Hypothalamus (tissue), 51 donors: ENCODE measurements around the gene PDE8B.
A peak's percentile ranks its signal among the peaks of the same experiment; 100 is the strongest.
"Not testable (repeated sequence)": the region's sequence is repeated elsewhere in the genome, so short reads cannot be mapped to it uniquely, and the experiment has no call there.

ENCODE experiments used
- DNase-seq, 51 donors: peaks; one replicate each; lab custom pipeline; 2025; lab: John Stamatoyannopoulos, UW

Gene PDE8B

DNA sequence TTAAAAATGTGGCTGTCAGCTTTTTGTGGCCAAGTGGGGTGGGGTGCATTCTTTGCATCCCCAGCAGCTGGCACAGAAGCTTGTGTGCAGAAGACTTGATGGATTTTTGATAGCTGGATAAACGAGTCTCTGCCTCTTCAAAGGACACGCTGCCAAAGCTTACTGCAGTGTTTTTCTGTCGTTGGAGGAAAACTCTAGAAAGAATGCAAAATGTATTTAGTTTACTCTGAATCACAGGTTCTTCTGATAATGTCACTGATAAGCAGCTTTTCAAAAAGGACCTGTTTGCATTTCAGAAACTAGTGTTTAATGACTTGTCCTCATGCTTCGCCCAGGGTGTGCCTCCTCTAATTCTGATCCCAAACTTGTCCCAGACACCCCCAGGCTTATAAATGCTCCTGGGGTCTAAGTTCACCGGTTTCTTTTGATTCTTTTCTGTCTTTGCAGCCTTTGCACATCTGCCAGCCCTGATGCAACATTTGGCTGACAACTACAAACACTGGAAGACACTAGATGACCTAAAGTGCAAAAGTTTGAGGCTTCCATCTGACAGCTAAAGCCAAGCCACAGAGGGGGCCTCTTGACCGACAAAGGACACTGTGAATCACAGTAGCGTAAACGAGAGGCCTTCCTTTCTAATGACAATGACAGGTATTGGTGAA is 215.6 kb downstream of the PDE8B start:
- no peak for DNase-seq

- no peak for DNase-seq
Observed at GRCh38 chr5:77426670-77427069, 216.2 kb downstream of the PDE8B start.

- DNase-seq = no peak
Observed at GRCh38 chr5:77427998-77428397, 217.5 kb downstream of the PDE8B start.

DNA sequence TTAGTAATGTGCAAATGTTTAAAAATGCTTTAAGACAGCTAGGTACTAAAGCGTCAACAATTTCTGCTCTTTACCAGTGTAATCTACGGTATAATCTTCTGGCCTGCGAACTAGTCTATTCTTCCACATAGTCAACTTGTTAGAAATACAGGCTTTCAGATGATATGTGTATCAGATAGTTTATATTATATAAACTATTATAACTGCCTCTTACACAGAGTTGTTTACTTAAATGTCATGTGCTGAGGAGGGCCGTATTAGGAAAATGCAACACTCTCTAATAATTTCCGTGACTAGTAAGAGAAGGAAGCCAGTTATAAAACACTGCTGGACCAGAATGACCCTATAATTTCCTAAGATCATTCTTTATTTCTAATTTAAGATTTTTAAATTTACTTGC is 218.0 kb downstream of the PDE8B start:
- DNase-seq = no peak

- no peak for DNase-seq
Observed at GRCh38 chr5:77430726-77431125, 220.2 kb downstream of the PDE8B start.

- no peak for DNase-seq
Observed at GRCh38 chr5:77431286-77431685, 220.8 kb downstream of the PDE8B start.

DNA sequence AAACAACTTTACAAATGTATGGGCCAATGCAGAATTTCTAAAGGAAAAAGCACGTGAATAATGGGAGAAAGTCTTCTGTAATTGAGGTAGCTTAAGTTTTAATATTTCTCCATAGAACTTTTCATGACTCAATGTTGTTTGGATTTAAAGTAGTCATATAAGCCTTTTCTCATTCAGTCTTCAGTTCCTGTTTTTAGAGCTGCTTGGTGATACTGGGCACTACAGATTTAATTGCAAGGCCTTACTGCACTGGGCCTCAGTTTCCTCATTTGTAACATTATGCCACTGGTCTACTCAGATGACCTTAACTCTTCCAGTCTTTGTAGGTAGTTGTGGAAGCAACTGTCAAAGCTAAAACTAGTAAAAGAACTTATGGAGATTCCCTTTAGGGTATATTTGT is 221.2 kb downstream of the PDE8B start:
- DNase-seq = no peak

DNA sequence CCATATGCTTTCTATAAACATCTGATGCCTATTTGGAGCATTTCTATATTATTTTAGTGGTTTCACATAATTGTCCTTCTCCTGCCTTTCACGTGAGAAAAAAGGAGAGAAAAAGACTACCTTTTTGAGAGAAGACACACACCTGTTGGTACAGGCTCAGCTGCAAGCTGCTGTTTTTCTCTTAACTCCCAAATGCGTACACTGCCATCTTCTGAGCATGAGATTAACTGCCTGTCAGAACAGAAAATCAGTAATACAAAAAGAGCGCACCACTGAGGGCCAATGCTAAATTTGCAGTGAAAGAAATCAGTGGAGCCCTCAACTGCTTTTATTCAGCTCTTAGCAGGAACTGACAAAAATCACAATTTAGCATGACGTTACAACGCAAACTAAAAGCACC is 226.7 kb downstream of the PDE8B start:
- peak in 3 of 51 donors; percentile 11 to 54 (median 29) for DNase-seq

GRCh38 chr5:77438071-77438470 is 227.6 kb downstream of the PDE8B start:
- no peak for DNase-seq

- DNase-seq = no peak
Observed at GRCh38 chr5:77443670-77444069, 233.2 kb downstream of the PDE8B start.

DNA sequence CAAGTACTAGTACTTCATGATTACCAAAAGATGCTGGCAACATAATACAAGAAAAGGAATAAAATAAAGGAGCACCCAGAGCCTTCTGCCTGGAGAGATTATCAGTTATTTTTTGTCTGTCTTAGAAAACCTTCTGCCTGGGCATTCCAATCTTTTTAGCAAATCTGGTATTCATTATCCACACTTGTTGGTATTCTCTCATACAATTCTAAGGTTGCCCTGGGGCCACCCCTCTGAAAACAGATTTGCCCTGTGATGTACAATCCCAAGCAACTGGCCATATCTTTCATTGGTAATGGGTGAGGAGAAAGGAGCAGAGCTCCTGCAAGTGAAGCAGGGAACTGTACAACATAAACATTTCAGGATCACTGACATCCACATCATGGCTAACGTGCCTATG is 233.9 kb downstream of the PDE8B start:
- no peak for DNase-seq

DNA sequence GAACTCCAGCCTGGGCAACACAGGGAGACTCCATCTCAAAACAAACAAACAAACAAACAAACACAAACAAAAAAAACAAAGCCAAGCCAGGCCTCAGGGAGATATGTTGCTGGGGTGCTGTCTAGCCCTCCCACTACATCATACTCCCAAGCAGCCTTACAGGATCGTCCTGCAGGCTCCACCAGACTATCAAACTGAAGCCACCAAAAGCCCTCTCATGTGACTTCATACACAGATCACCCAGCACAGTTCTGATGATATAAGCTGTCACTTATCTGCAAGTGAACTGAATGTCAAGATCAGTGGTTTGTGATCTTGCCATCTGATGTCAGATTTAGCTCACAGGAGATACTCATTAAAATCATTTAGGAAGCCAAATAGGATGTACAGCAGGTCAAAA is 238.4 kb downstream of the PDE8B start:
- DNase-seq = no peak

DNA sequence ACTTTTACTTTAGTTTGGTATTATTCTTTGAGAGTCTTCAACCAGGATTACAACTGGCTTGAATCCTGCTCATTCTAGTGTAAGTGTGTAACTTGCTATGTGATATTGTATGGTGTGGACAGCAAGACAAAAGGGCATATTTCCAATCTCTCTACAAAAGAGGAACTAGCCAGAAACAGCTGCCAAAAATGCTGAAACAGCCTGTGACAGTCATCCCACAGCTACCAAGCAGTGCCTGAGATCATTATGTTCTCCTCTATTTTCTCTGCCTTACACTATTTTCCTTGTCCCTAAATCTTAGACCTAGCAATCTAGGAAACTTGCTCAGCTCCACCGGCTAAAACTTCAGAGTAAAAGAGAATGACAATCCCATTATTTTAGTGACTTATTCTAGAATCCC is 238.8 kb downstream of the PDE8B start:
- DNase-seq = peak in 3 of 51 donors; percentile 4 to 9 (median 6)

DNA sequence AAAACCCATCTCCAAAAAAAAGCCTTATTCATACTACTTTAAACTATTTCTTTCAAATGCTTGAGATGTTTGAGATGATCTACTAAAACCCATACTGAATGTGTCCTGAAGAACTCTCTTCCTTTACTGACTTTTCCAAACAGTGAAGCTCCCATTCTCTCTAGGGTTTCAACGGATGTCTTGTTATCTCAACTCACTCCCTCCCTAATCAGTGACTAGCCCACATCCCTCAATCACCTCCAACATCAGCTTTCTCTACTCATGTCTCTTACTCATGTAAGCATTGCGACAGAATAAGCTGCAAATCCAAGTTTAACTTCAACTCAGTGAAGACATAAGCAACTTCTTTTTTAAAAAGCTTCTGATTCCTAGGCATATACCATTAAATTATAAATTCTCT is 239.5 kb downstream of the PDE8B start:
- DNase-seq = no peak

DNA sequence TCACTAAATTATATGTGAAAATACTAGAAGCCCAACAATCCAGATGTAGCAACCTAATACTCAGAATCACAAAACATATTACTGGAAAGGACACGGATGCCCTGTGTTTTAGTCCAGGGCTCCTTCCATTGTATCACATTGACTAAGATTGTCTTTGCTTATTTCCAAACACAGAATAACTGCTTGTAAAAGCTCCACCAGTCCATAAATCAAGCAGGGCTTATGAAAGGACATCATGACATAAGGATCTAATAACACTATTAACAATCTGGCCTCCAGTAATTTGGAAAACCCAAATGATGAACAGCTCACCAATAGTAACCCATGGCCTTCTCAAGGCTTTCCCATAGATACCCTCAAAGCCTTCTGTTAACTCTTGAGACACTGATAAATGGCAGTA is 241.9 kb downstream of the PDE8B start:
- no peak for DNase-seq

- no peak for DNase-seq
Observed at GRCh38 chr5:77454123-77454522, 243.6 kb downstream of the PDE8B start.

- no peak for DNase-seq
Observed at GRCh38 chr5:77461287-77461686, 250.8 kb downstream of the PDE8B start.

DNA sequence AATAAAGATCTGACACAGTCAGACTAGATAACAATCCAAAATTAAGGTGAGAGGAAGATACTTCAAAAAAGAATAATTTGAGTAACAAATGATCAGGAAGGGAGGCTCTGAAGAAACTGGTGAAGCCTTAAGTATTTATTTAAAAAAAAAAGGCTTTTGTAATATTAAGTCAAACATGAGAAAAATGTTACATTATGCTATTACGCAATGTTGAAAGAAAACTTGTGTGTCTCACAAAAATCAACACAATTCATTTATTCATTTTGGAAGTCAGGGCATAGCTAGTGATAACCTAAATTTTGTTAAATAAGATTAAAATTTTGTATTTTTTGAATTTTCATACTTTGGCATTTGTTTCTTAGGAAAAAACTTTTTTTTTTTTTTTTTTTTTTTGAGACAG is 253.4 kb downstream of the PDE8B start:
- DNase-seq = no peak

DNA sequence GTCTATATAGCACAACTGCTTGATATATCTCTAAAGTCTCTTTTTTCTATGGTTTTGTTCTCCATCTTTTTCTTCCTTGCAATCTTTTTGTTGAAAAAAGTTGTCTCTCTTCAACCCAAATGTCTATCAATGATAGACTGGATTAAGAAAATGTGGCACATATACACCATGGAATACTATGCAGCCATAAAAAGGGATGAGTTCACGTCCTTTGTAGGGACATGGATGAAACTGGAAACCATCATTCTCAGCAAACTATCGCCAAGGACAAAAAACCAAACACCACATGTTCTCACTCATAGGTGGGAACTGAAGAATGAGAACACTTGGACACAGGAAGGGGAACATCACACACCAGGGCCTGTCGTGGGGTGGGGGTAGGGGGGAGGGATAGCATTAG is 258.4 kb downstream of the PDE8B start:
- not testable (repeated sequence) for DNase-seq

DNA sequence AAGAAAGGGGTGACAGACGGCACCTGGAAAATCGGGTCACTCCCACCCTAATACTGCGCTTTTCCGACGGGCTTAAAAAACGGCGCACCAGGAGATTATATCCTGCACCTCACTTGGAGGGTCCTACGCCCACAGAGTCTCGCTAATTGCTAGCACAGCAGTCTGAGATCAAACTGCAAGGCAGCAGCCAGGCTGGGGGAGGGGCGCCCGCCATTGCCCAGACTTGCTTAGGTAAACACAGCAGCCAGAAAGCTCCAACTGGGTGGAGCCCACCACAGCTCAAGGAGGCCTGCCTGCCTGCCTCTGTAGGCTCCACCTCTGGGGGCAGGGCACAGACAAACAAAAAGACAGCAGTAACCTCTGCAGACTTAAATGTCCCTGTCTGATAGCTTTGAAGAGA is 264.6 kb downstream of the PDE8B start:
- not testable (repeated sequence) for DNase-seq
